ENCODE data around the gene SIPA1L2.

Gene SIPA1L2

GRCh38 chr1:232630047-232630893, at the start of gene SIPA1L2:
Gene SIPA1L2, minus strand, starts transcription at chr1:232630133. Its CDS starts 114,794 bp downstream, at chr1:232515339.
- peak; percentile 85 to 92 for DNase-seq

GRCh38 chr1:232678185-232678886, 48.4 kb upstream of the SIPA1L2 start:
- peak; percentile 14 to 34 for DNase-seq

GRCh38 chr1:232676307-232676706, 46.4 kb upstream of the SIPA1L2 start:
- no peak for DNase-seq

GRCh38 chr1:232675898-232676297, 46.0 kb upstream of the SIPA1L2 start:
- DNase-seq, result no peak

GRCh38 chr1:232675260-232675659, 45.3 kb upstream of the SIPA1L2 start:
- no peak for DNase-seq

GRCh38 chr1:232673256-232673655, 43.3 kb upstream of the SIPA1L2 start:
- DNase-seq, result no peak

- DNase-seq, result peak; percentile 81
These were observed 40.2 kb upstream of the SIPA1L2 start for GRCh38 chr1:232669981-232670747.

GRCh38 chr1:232667778-232668165, 37.8 kb upstream of the SIPA1L2 start:
- no peak for DNase-seq

GRCh38 chr1:232667094-232667777, 37.3 kb upstream of the SIPA1L2 start:
- DNase-seq, result no peak

- no peak for DNase-seq
These were observed 35.2 kb upstream of the SIPA1L2 start for GRCh38 chr1:232664844-232665777.

- DNase-seq, result no peak
These were observed 33.0 kb upstream of the SIPA1L2 start for GRCh38 chr1:232662910-232663309.

GRCh38 chr1:232658386-232658785, 28.5 kb upstream of the SIPA1L2 start:
- no peak for DNase-seq

GRCh38 chr1:232657426-232658005, 27.6 kb upstream of the SIPA1L2 start:
- no peak for DNase-seq

GRCh38 chr1:232655746-232656085, 25.8 kb upstream of the SIPA1L2 start:
- DNase-seq, result no peak

- DNase-seq, result no peak
These were observed 25.3 kb upstream of the SIPA1L2 start for GRCh38 chr1:232655028-232655745.

GRCh38 chr1:232653789-232654188, 23.9 kb upstream of the SIPA1L2 start:
- DNase-seq, result no peak

- DNase-seq, result no peak
These were observed 20.9 kb upstream of the SIPA1L2 start for GRCh38 chr1:232650845-232651244.

- DNase-seq, result no peak
These were observed 20.5 kb upstream of the SIPA1L2 start for GRCh38 chr1:232650418-232650817.

- DNase-seq, result no peak
These were observed 18.4 kb upstream of the SIPA1L2 start for GRCh38 chr1:232648316-232648715.

GRCh38 chr1:232644209-232644608, 14.3 kb upstream of the SIPA1L2 start:
- DNase-seq, result no peak

GRCh38 chr1:232643251-232643650, 13.3 kb upstream of the SIPA1L2 start:
- no peak for DNase-seq

Data from SHP77 (cell line).